K562 (cell line): ENCODE results near the gene N4BP3. TPM values are rescaled to one million over a fixed set of nuclear protein-coding genes. Genes with fewer than 3 reads are reported as not detected.

Experiments
- ATAC-seq: fragments of 200-7000 bp; cut with Tn5 transposase; 3 replicates; pipeline ENCODE4 v1.9.1; 2020; ENCODE audit warnings: moderate library complexity
- BruUV-seq: library from RNA; stranded (reverse); fragments of 400-500 nt; replicated peaks from 2 replicates; lab custom pipeline; 2021; lab: Mats Ljungman, UMichigan
- CTCF ChIA-PET: fragments of 300-600 bp; formaldehyde crosslinking; extraction: SDS; loops from one replicate; lab custom pipeline; 2021; ENCODE audit warnings: low intra/inter-chr PET ratio; lab: Yijun Ruan, JAX
- POLR2A ChIA-PET: fragments of 300-600, 350-650 bp; sonication (Branson Sonifier 250); formaldehyde crosslinking; extraction: SDS; loops from one replicate; lab custom pipeline; 2021; ENCODE audit warnings: antibody characterized with exemption, inconsistent platforms; lab: Yijun Ruan, JAX
- DNase-seq, 4 experiments: peaks; one replicate each; pipeline versions ENCODE4 v3.0.0 to v3.0.0-alpha.2; 2011 to 2018; ENCODE audit warnings: low spot score in 3 of 4, mixed read lengths in 3 of 4; ENCODE audit errors: extremely low read depth in 1 of 4
- FAIRE-seq: peaks from 2 replicates; lab custom pipeline; 2011; peaks lifted over from hg19 to GRCh38; lab: Jason Lieb, UNC
- H2AFZ ChIP-seq: 2 replicates; pipeline ENCODE4 v1.6.0; 2011; ENCODE audit warnings: low read depth, low read length, control low read depth, inconsistent platforms
- H3K27ac ChIP-seq: fragments of 200-600 bp; 3 replicates; pipeline ENCODE4 v1.8.0; 2011; ENCODE audit warnings: low read depth, mild to moderate bottlenecking, control low read depth, inconsistent platforms, low read length, moderate library complexity, mixed read lengths; ENCODE audit errors: extremely low read depth
- H3K27me3 ChIP-seq, 2 experiments: fragments of 300-600 bp in 1 of 2; 2 replicates in 1 of 2; 3 replicates in 1 of 2; pipeline versions ENCODE4 v1.6.0 to v1.8.0; 2011; ENCODE audit warnings: inconsistent platforms in 2 of 2, low read length in 2 of 2, mild to moderate bottlenecking in 1 of 2, mixed read lengths in 1 of 2, moderate library complexity in 1 of 2; ENCODE audit not compliant: control insufficient read depth in 2 of 2, insufficient read depth in 2 of 2
- H3K36me3 ChIP-seq: fragments of 300-600 bp; 3 replicates; pipeline ENCODE4 v1.8.0; 2011; ENCODE audit warnings: mild to moderate bottlenecking, low read length, inconsistent platforms; ENCODE audit not compliant: control insufficient read depth, insufficient read depth
- H3K4me1 ChIP-seq, 2 experiments: fragments of 200-600 bp in 1 of 2; replicated peaks in 1 of 2; 2 replicates in 1 of 2; 3 replicates in 1 of 2; pipeline versions ENCODE4 v1.5.1 to v1.8.0; 2011; ENCODE audit warnings: inconsistent platforms in 2 of 2, low read length in 2 of 2, mild to moderate bottlenecking in 1 of 2, mixed read lengths in 1 of 2, moderate library complexity in 1 of 2; ENCODE audit not compliant: control insufficient read depth in 2 of 2, insufficient read depth in 2 of 2
- H3K4me2 ChIP-seq: 2 replicates; pipeline ENCODE4 v1.6.1; 2011; ENCODE audit warnings: low read length, control low read depth, inconsistent platforms, mixed read lengths; ENCODE audit not compliant: insufficient read depth
- H3K4me3 ChIP-seq: fragments of 200-600 bp; sonication (generic), shearing (Covaris generic); 2 replicates; pipeline ENCODE4 v1.5.1; 2016; ENCODE audit warnings: control low read depth, inconsistent platforms
- H3K79me2 ChIP-seq: fragments of 200-600 bp; 3 replicates; pipeline ENCODE4 v1.8.0; 2011; ENCODE audit warnings: low read length, inconsistent platforms; ENCODE audit not compliant: control insufficient read depth, insufficient read depth
- H3K9ac ChIP-seq, 2 experiments: 2 replicates each; pipeline versions ENCODE4 v1.6.0 to v1.6.1; 2011; ENCODE audit warnings: low read depth in 2 of 2, low read length in 2 of 2, control low read depth in 1 of 2, inconsistent platforms in 1 of 2, mild to moderate bottlenecking in 1 of 2, mixed read lengths in 1 of 2; ENCODE audit not compliant: insufficient read depth in 1 of 2
- H3K9me1 ChIP-seq: one replicate; pipeline ENCODE4 v1.6.0; 2011; ENCODE audit warnings: inconsistent platforms, mild to moderate bottlenecking, low read length, moderate library complexity; ENCODE audit not compliant: control insufficient read depth, insufficient read depth
- H3K9me3 ChIP-seq: replicated peaks from 2 replicates; pipeline ENCODE4 v1.5.1; 2011; ENCODE audit warnings: low read depth, low read length, inconsistent platforms; ENCODE audit not compliant: control insufficient read depth, insufficient read depth
- H4K20me1 ChIP-seq: replicated peaks from 2 replicates; pipeline ENCODE4 v1.6.1; 2011; ENCODE audit warnings: low read length, inconsistent platforms, mixed read lengths; ENCODE audit not compliant: control insufficient read depth, insufficient read depth
- KLF13 ChIP-seq: fragments of 450-650 bp; IDR thresholded peaks from 2 replicates; pipeline ENCODE4 v1.6.1; 2016; ENCODE audit warnings: missing genetic modification characterization, low read depth, mild to moderate bottlenecking, missing compliant biosample characterization, moderate library complexity, borderline replicate concordance
- PHB2 ChIP-seq: fragments of 450-650 bp; IDR thresholded peaks from 2 replicates; pipeline ENCODE4 v1.6.1; 2017; ENCODE audit warnings: low read depth
- SIN3A ChIP-seq, 2 experiments: fragments of 150-350 bp in 1 of 2; IDR thresholded peaks; 2 replicates each; pipeline ENCODE4 v1.6.1; 2011 to 2016; ENCODE audit warnings: borderline replicate concordance in 2 of 2, low read depth in 2 of 2, low read length in 2 of 2, mild to moderate bottlenecking in 2 of 2, moderate library complexity in 2 of 2; ENCODE audit not compliant: control insufficient read depth in 1 of 2
- SMARCA5 ChIP-seq: fragments of 450-650 bp; IDR thresholded peaks from 2 replicates; pipeline ENCODE4 v1.6.1; 2016
- WGBS: fragments of 100-300 bp; shearing (Covaris generic); methylation state at CpG from one replicate; pipeline ENCODE4 v1.1.6; 2016; ENCODE audit warnings: low coverage, mixed read lengths; ENCODE audit not compliant: insufficient coverage; ENCODE audit errors: missing lambda C conversion rate; 5-methylcytosine and 5-hydroxymethylcytosine counted together
- in situ Hi-C: fragments of 300-500 bp; cut with MboI; formaldehyde crosslinking; loops from 4 replicates; pipeline ENCODE4 v1.15.0; 2018; ENCODE audit warnings: inconsistent platforms, mixed read lengths
- intact Hi-C: fragments of 100-400 bp; cut with micrococcal nuclease; formaldehyde crosslinking; loops from 2 replicates; pipeline ENCODE4 v1.14.2; 2022
- polyA plus RNA-seq, 8 experiments: library from polyadenylated mRNA; depleted of rRNA in 4 of 8; stranded (reverse) in 5 of 8; unstranded in 3 of 8; fragments of >200 nt; fragmentation: Nextera tagmentation in 2 of 8; fragmentation: Illumina TruSeq in 1 of 8; extraction: Ambion mirVana in 2 of 8; extraction: Trizol in 1 of 8; gene quantifications; 2 replicates each; pipeline versions ENCODE4 v1.2.1 to v1.2.3, GENCODE V29; 2011 to 2014; ENCODE audit warnings: inconsistent platforms in 1 of 8, missing spikeins in 1 of 8
- total RNA-seq, 7 experiments: library from RNA; depleted of rRNA in 6 of 7; stranded (reverse); fragments of >200 nt in 6 of 7; fragmentation: Illumina TruSeq in 2 of 7; extraction: Trizol in 2 of 7; gene quantifications; 2 replicates each; pipeline versions ENCODE4 v1.2.1 to v1.2.3, GENCODE V29; 2011 to 2021; ENCODE audit warnings: low replicate concordance in 1 of 7
- TF ChIP-seq, protein P1 (sequence below): fragments of 250-450 bp; sonication (Bioruptor Pico); IDR thresholded peaks from 2 replicates; pipeline ENCODE4 v1.4.0; 2020

The N4BP3 gene
- total and polyA plus RNA-seq, 9 of the 15 experiments (the other 6 are each of a cell fraction or from before 2014, with no cell fraction given) = 0.06 to 7.0 (median 2.4) TPM

DNA sequence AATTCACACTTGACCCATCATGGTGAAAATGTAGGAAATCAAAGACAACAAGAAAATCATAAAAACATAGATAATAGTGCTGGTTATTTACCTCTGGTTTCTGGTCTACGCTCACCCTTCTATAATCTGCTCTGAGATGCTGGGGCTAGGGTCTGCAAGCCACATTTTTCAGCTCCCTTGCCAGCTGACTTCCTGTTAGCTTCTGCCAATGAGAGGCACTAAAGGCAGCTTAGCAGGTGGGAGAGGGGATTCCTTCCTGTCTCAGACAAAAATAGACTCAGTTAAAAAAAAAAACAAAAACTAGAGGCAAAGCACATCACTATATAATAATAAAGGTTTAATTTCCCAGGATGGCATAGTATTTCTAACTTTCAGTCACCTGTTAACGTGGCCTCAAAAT lies 20.2 kb upstream of the N4BP3 start:
- H3K4me1 ChIP-seq = no peaks in the 10 kb centered on the region
- H4K20me1 ChIP-seq = no peaks in the 10 kb centered on the region
- H3K27ac ChIP-seq = no peak overlapping the region
- H3K36me3 ChIP-seq = no peaks in the 10 kb centered on the region
- peaks cover 10 to 43% of the 10 kb centered on the region in 2 experiments; a peak in 4 of 5 replicates for H3K27me3 ChIP-seq
- H3K9me1 ChIP-seq = no peaks in the 10 kb centered on the region
- H3K9me3 ChIP-seq = no peaks in the 10 kb centered on the region
- no peak overlapping the region for H2AFZ ChIP-seq
- no peak overlapping the region for H3K9ac ChIP-seq
- DNase-seq = no peak
- ATAC-seq = no peak
- intact Hi-C loops = no loop called here
- in situ Hi-C loops = no loop called here
- BruUV-seq = no TSS peak
- FAIRE-seq = no peak
- no peak overlapping the region for H3K4me2 ChIP-seq
- no peak for TF ChIP-seq KLF13 (tag)
- TF ChIP-seq, protein P1, sequence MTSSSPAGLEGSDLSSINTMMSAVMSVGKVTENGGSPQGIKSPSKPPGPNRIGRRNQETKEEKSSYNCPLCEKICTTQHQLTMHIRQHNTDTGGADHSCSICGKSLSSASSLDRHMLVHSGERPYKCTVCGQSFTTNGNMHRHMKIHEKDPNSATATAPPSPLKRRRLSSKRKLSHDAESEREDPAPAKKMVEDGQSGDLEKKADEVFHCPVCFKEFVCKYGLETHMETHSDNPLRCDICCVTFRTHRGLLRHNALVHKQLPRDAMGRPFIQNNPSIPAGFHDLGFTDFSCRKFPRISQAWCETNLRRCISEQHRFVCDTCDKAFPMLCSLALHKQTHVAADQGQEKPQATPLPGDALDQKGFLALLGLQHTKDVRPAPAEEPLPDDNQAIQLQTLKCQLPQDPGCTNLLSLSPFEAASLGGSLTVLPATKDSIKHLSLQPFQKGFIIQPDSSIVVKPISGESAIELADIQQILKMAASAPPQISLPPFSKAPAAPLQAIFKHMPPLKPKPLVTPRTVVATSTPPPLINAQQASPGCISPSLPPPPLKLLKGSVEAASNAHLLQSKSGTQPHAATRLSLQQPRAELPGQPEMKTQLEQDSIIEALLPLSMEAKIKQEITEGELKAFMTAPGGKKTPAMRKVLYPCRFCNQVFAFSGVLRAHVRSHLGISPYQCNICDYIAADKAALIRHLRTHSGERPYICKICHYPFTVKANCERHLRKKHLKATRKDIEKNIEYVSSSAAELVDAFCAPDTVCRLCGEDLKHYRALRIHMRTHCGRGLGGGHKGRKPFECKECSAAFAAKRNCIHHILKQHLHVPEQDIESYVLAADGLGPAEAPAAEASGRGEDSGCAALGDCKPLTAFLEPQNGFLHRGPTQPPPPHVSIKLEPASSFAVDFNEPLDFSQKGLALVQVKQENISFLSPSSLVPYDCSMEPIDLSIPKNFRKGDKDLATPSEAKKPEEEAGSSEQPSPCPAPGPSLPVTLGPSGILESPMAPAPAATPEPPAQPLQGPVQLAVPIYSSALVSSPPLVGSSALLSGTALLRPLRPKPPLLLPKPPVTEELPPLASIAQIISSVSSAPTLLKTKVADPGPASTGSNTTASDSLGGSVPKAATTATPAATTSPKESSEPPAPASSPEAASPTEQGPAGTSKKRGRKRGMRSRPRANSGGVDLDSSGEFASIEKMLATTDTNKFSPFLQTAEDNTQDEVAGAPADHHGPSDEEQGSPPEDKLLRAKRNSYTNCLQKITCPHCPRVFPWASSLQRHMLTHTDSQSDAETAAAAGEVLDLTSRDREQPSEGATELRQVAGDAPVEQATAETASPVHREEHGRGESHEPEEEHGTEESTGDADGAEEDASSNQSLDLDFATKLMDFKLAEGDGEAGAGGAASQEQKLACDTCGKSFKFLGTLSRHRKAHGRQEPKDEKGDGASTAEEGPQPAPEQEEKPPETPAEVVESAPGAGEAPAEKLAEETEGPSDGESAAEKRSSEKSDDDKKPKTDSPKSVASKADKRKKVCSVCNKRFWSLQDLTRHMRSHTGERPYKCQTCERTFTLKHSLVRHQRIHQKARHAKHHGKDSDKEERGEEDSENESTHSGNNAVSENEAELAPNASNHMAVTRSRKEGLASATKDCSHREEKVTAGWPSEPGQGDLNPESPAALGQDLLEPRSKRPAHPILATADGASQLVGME (CRISPR knock-in tag) = no peak
- TF ChIP-seq PHB2 = no peak
- no peak for TF ChIP-seq SMARCA5
- no peak for TF ChIP-seq SIN3A (IDR thresholded peaks at IDR 0.05; ENCODE audit: borderline replicate concordance in 2 of 2, control insufficient read depth in 1 of 2, low read depth in 2 of 2, low read length in 2 of 2)
- ChIA-PET CTCF (no interaction called here), POLR2A (no interaction called here)
- no peaks in the 10 kb centered on the region for H3K79me2 ChIP-seq
- WGBS = 13% methylated on average over 2 of the region's 2 CpGs
- no peak overlapping the region for H3K4me3 ChIP-seq
